K562 treated with DMSO at 1 percent for 48 hours (cell line): ENCODE measurements around the gene MRM3. TPM values are rescaled to one million over a fixed set of nuclear protein-coding genes. Genes with fewer than 3 reads are reported as not detected.

Experiments
- total RNA-seq: library from RNA; unstranded; fragments of 300-600 nt; gene quantifications from 2 replicates; pipeline ENCODE4 v1.2.3, GENCODE V29; 2022; ENCODE audit warnings: low replicate concordance; ENCODE audit errors: extremely low read depth

Gene MRM3
- not detected in 2 replicates for total RNA-seq

GRCh38 chr17:781805-782731 is at the start of gene MRM3, which contains the start of gene GLOD4:
Gene MRM3, plus strand, starts transcription at chr17:782353. Its CDS starts 26 bp downstream, at chr17:782379.
Gene GLOD4, minus strand, starts transcription at chr17:782280. Its CDS starts 25 bp downstream, at chr17:782255.

DNA sequence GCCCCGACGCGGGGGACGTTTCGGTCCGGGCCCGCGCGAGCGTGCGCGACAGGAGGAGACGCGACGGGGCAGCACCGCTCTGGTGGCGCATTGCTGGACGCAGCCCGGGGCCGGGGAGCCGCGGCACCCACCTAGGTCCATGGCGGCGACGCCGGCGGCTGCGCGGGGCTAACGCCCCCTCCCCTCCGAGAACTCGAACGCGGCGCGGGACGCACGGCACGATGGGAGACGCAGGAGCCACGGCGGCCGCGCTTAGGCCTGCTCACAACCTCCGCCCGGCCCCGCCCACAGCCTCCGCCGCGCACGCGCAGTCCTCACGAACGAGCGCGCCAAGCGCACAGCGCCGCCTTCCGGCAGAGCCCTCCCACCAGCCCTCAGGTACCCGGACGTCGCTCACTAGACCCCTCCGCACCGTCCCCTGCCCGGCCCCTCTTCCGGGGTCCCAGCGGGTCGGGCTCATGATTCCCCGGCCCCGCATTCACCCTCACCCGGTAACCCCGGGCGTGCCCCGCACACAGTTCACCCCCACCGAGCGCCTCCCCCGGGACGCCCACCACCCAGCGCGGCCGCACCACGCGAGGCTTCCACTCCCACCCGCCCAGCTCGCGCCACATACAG is 30.0 kb upstream of the MRM3 start, which contains the start of gene GEMIN4:
Gene GEMIN4, minus strand, starts transcription at position 263 of the 618 bp plus-strand sequence. Its CDS starts 122 bp downstream, at position 141.

Other genes with a start within 250 kb of the MRM3 start
- not detected in 2 replicates for gene VPS53, start 67.5 kb upstream of the MRM3 start, total RNA-seq
- gene TLCD3A, start 49.8 kb upstream of the MRM3 start, total RNA-seq = not detected in 2 replicates
- not detected in 2 replicates for gene GEMIN4, start 30.1 kb upstream of the MRM3 start, total RNA-seq
- gene GLOD4, start 73 bp upstream of the MRM3 start, total RNA-seq = not detected in 2 replicates
- not detected in 2 replicates for gene NXN, start 197.4 kb downstream of the MRM3 start, total RNA-seq
- gene TIMM22, start 214.8 kb downstream of the MRM3 start, total RNA-seq = not detected in 2 replicates